ENCODE results near the gene OTOGL. TPM values are rescaled to one million over a fixed set of nuclear protein-coding genes. Genes with fewer than 3 reads are reported as not detected.

OTOGL gene
- total RNA-seq, 4 donors from 2014 or later = 0.21 to 0.60 (median 0.44) TPM; not detected in 1

GRCh38 chr12:80277732-80278131 is 178.4 kb downstream of the OTOGL start:
- Histone ChIP-seq H3K9me3 (peaks cover 0 to 10% (median 0%) of the 10 kb centered on the region in 4 donors), H3K27me3 (no peaks in the 10 kb centered on the region), H3K4me3 (no peak overlapping the region), H3K36me3 (no peaks in the 10 kb centered on the region), H3K4me1 (no peaks in the 10 kb centered on the region), H3K27ac (no peak overlapping the region)
- 88 to 90% methylated on average over 4 of the region's 4 CpGs for WGBS, 2 donors
- no peak for DNase-seq (ENCODE audit: low spot score in 2 of 2)
- TF ChIP-seq CTCF (IDR thresholded peaks at IDR 0.05) = no peak
- no peak for TF ChIP-seq EP300 (IDR thresholded peaks at IDR 0.05)
- no peak for TF ChIP-seq POLR2A (IDR thresholded peaks at IDR 0.05)

- no peak for TF ChIP-seq CTCF (IDR thresholded peaks at IDR 0.05)
- TF ChIP-seq POLR2A (IDR thresholded peaks at IDR 0.05) = no peak
- no peak for TF ChIP-seq EP300 (IDR thresholded peaks at IDR 0.05)
- Histone ChIP-seq H3K27me3 (no peaks in the 10 kb centered on the region), H3K36me3 (no peaks in the 10 kb centered on the region), H3K27ac (no peak overlapping the region), H3K4me1 (no peaks in the 10 kb centered on the region), H3K4me3 (no peak overlapping the region), H3K9me3 (peaks cover 0 to 10% (median 0%) of the 10 kb centered on the region in 4 donors)
- 66 to 77% methylated on average over 4 of the region's 4 CpGs for WGBS, 2 donors
- no peak for DNase-seq (ENCODE audit: low spot score in 2 of 2)
Measured at GRCh38 chr12:80282226-80282625, 182.9 kb downstream of the OTOGL start.

GRCh38 chr12:80282761-80283160 is 183.4 kb downstream of the OTOGL start:
- H3K27ac ChIP-seq = no peak overlapping the region
- DNase-seq (ENCODE audit: low spot score in 2 of 2) = no peak
- H3K9me3 ChIP-seq = peaks cover 0 to 10% (median 0%) of the 10 kb centered on the region in 4 donors
- H3K36me3 ChIP-seq = no peaks in the 10 kb centered on the region
- no peak overlapping the region for H3K4me3 ChIP-seq
- H3K4me1 ChIP-seq = no peaks in the 10 kb centered on the region
- TF ChIP-seq POLR2A (IDR thresholded peaks at IDR 0.05) (no peak), CTCF (IDR thresholded peaks at IDR 0.05) (no peak), EP300 (IDR thresholded peaks at IDR 0.05) (no peak)
- H3K27me3 ChIP-seq = no peaks in the 10 kb centered on the region

GRCh38 chr12:80291108-80291754 is 191.9 kb downstream of the OTOGL start:
- no peaks in the 10 kb centered on the region for H3K27me3 ChIP-seq
- H3K36me3 ChIP-seq = no peaks in the 10 kb centered on the region
- no peak for DNase-seq (ENCODE audit: low spot score in 2 of 2)
- no peaks in the 10 kb centered on the region for H3K9me3 ChIP-seq
- no peak for TF ChIP-seq EP300 (IDR thresholded peaks at IDR 0.05)
- TF ChIP-seq POLR2A (IDR thresholded peaks at IDR 0.05) = no peak
- TF ChIP-seq CTCF (IDR thresholded peaks at IDR 0.05) = no peak
- no peaks in the 10 kb centered on the region for H3K4me1 ChIP-seq
- H3K27ac ChIP-seq = no peak overlapping the region
- 83% methylated on average over 5 of the region's 5 CpGs for WGBS, 2 donors
- H3K4me3 ChIP-seq = no peak overlapping the region

- TF ChIP-seq EP300 (IDR thresholded peaks at IDR 0.05) = no peak
- TF ChIP-seq CTCF (IDR thresholded peaks at IDR 0.05) = no peak
- no peak for TF ChIP-seq POLR2A (IDR thresholded peaks at IDR 0.05)
- no peak overlapping the region for H3K27ac ChIP-seq
- no peak for DNase-seq (ENCODE audit: low spot score in 2 of 2)
- H3K27me3 ChIP-seq = no peaks in the 10 kb centered on the region
- 85 to 87% methylated on average over 1 of the region's 1 CpG for WGBS, 2 donors
- H3K9me3 ChIP-seq = no peaks in the 10 kb centered on the region
- no peaks in the 10 kb centered on the region for H3K4me1 ChIP-seq
- H3K36me3 ChIP-seq = no peaks in the 10 kb centered on the region
- no peak overlapping the region for H3K4me3 ChIP-seq
Measured at GRCh38 chr12:80293347-80293746, 194.0 kb downstream of the OTOGL start.

All from tibial nerve (tissue), 4 donors.